IMR-90 (cell line): ENCODE measurements around the gene IFI30. TPM values are rescaled to one million over a fixed set of nuclear protein-coding genes. Genes with fewer than 3 reads are reported as not detected.

ENCODE experiments used
- ATAC-seq: fragments of 200-7000 bp; cut with Tn5 transposase; 2 replicates; pipeline ENCODE4 v1.9.1; 2020; ENCODE audit warnings: low read depth, mild to moderate bottlenecking, moderate library complexity
- BruUV-seq: library from RNA; stranded (reverse); fragments of 400-500 nt; replicated peaks from 2 replicates; lab custom pipeline; 2021; lab: Mats Ljungman, UMichigan
- CTCF ChIA-PET: fragments of 300-600 bp; formaldehyde crosslinking; extraction: SDS; loops from one replicate; lab custom pipeline; 2021; ENCODE audit warnings: antibody characterized with exemption; lab: Yijun Ruan, JAX
- POLR2A ChIA-PET: fragments of 300-600 bp; sonication (Branson Sonifier 250); formaldehyde crosslinking; loops from one replicate; lab custom pipeline; 2022; ENCODE audit warnings: antibody characterized with exemption; ENCODE audit not compliant: unreplicated experiment; lab: Charles Lee
- DNase-seq: peaks from one replicate; pipeline ENCODE4 v3.0.0; 2013
- H2AFZ ChIP-seq: replicated peaks from 2 replicates; pipeline ENCODE3; 2013; ENCODE audit warnings: low read length, mild to moderate bottlenecking; ENCODE audit not compliant: poor library complexity
- H2AK5ac ChIP-seq: 2 replicates; pipeline ENCODE4 v1.6.1; 2013; ENCODE audit warnings: low read depth, low read length, inconsistent platforms
- H2AK9ac ChIP-seq: replicated peaks from 2 replicates; pipeline ENCODE3; 2013; ENCODE audit warnings: mild to moderate bottlenecking, low read depth, low read length, moderate library complexity; ENCODE audit not compliant: poor library complexity
- H2BK120ac ChIP-seq: 2 replicates; pipeline ENCODE4 v1.6.1; 2013; ENCODE audit warnings: low read depth, low read length, inconsistent platforms
- H2BK15ac ChIP-seq: 3 replicates; pipeline ENCODE4 v1.6.1; 2013; ENCODE audit warnings: low read depth, low read length, inconsistent platforms
- H2BK20ac ChIP-seq: 2 replicates; pipeline ENCODE4 v1.6.1; 2013; ENCODE audit warnings: low read depth, mild to moderate bottlenecking, inconsistent platforms, low read length, moderate library complexity
- H2BK5ac ChIP-seq: 2 replicates; pipeline ENCODE4 v1.6.1; 2013; ENCODE audit warnings: mild to moderate bottlenecking, low read depth, low read length, inconsistent platforms; ENCODE audit not compliant: poor library complexity, severe bottlenecking
- H3K14ac ChIP-seq: replicated peaks from 2 replicates; pipeline ENCODE4 v1.6.1; 2013; ENCODE audit warnings: low read depth, low read length, inconsistent platforms
- H3K18ac ChIP-seq: 2 replicates; pipeline ENCODE4 v1.6.1; 2013; ENCODE audit warnings: low read depth, low read length, control low read depth
- H3K23ac ChIP-seq: 2 replicates; pipeline ENCODE4 v1.6.1; 2013; ENCODE audit warnings: low read depth, low read length, inconsistent platforms
- H3K27ac ChIP-seq: 2 replicates; pipeline ENCODE4 v1.5.1; 2013; ENCODE audit warnings: mild to moderate bottlenecking, control low read depth, low read length; ENCODE audit not compliant: insufficient read depth
- H3K27me3 ChIP-seq: 2 replicates; pipeline ENCODE4 v1.6.1; 2013; ENCODE audit warnings: low read length; ENCODE audit not compliant: control insufficient read depth, insufficient read depth
- H3K36me3 ChIP-seq: 2 replicates; pipeline ENCODE4 v1.6.1; 2013; ENCODE audit warnings: low read length, mixed read lengths; ENCODE audit not compliant: control insufficient read depth, insufficient read depth
- H3K4ac ChIP-seq: 2 replicates; pipeline ENCODE4 v1.6.1; 2013; ENCODE audit warnings: low read depth, low read length, inconsistent platforms
- H3K4me1 ChIP-seq: 2 replicates; pipeline ENCODE4 v1.6.1; 2013; ENCODE audit warnings: low read length, mixed read lengths; ENCODE audit not compliant: control insufficient read depth, insufficient read depth
- H3K4me2 ChIP-seq: 2 replicates; pipeline ENCODE4 v1.6.1; 2013; ENCODE audit warnings: low read depth, mild to moderate bottlenecking, control low read depth, low read length, moderate library complexity
- H3K4me3 ChIP-seq: 2 replicates; pipeline ENCODE4 v1.5.1; 2013; ENCODE audit warnings: low read depth, mild to moderate bottlenecking, control low read depth, low read length, moderate library complexity; ENCODE audit not compliant: insufficient read depth
- H3K56ac ChIP-seq: 2 replicates; pipeline ENCODE4 v1.6.1; 2013; ENCODE audit warnings: low read length, inconsistent platforms; ENCODE audit not compliant: insufficient read depth; ENCODE audit errors: extremely low read depth
- H3K79me1 ChIP-seq, 2 experiments: 2 replicates each; pipeline ENCODE4 v1.6.1; 2013; ENCODE audit warnings: low read length in 2 of 2, inconsistent platforms in 1 of 2, low read depth in 1 of 2
- H3K9ac ChIP-seq: 2 replicates; pipeline ENCODE4 v1.6.1; 2013; ENCODE audit warnings: low read depth, low read length, control low read depth
- H3K9me1 ChIP-seq: 2 replicates; pipeline ENCODE4 v1.6.1; 2013; ENCODE audit warnings: low read length, inconsistent platforms; ENCODE audit not compliant: insufficient read depth
- H3K9me3 ChIP-seq: 2 replicates; pipeline ENCODE4 v1.6.1; 2013; ENCODE audit warnings: low read length; ENCODE audit not compliant: control insufficient read depth, insufficient read depth
- H4K20me1 ChIP-seq: 2 replicates; pipeline ENCODE4 v1.6.1; 2013; ENCODE audit warnings: low read length, inconsistent platforms; ENCODE audit not compliant: insufficient read depth
- H4K5ac ChIP-seq: 2 replicates; pipeline ENCODE4 v1.6.1; 2013; ENCODE audit warnings: mild to moderate bottlenecking, low read depth, low read length, control low read depth
- H4K8ac ChIP-seq, 2 experiments: 2 replicates each; pipeline ENCODE4 v1.6.1; 2013; ENCODE audit warnings: low read depth in 2 of 2, low read length in 2 of 2, control low read depth in 1 of 2, inconsistent platforms in 1 of 2
- H4K91ac ChIP-seq: 2 replicates; pipeline ENCODE4 v1.6.1; 2013; ENCODE audit warnings: low read depth, low read length, inconsistent platforms; ENCODE audit not compliant: insufficient read depth
- FOS ChIP-seq: fragments of 150-350 bp; IDR thresholded peaks from 2 replicates; pipeline ENCODE4 v1.6.1; 2016; ENCODE audit warnings: low read depth, low read length
- MAZ ChIP-seq: IDR thresholded peaks from 2 replicates; pipeline ENCODE4 v1.6.1; 2012; ENCODE audit warnings: low read depth, mild to moderate bottlenecking, low read length, improper control_type of control experiment, moderate library complexity, borderline replicate concordance
- MXI1 ChIP-seq: IDR thresholded peaks from 2 replicates; pipeline ENCODE4 v1.6.1; 2012; ENCODE audit warnings: low read depth, mild to moderate bottlenecking, low read length, moderate library complexity, borderline replicate concordance
- POLR2A ChIP-seq: IDR thresholded peaks from 2 replicates; pipeline ENCODE4 v1.6.1; 2012; ENCODE audit warnings: mild to moderate bottlenecking, low read depth, low read length
- SMC3 ChIP-seq: fragments of 150-350 bp; IDR thresholded peaks from 2 replicates; pipeline ENCODE4 v1.6.1; 2016; ENCODE audit warnings: low read depth, mild to moderate bottlenecking, antibody characterized with exemption, low read length, moderate library complexity
- WGBS, 2 experiments: methylation state at CpG; one replicate each; pipeline versions ENCODE4 v1.1.5 to v1.1.7; 2013; ENCODE audit warnings: missing lambda C conversion rate in 2 of 2; ENCODE audit not compliant: insufficient read length in 1 of 2; ENCODE audit errors: extremely low coverage in 2 of 2; 5-methylcytosine and 5-hydroxymethylcytosine counted together
- dilution Hi-C: fragments of 300-500 bp; cut with HindIII; formaldehyde crosslinking; loops from one replicate; pipeline ENCODE4 v1.14.3; 2018; ENCODE audit warnings: low sequenced_read_pairs; ENCODE audit not compliant: unreplicated experiment
- in situ Hi-C: fragments of 300-500 bp; cut with MboI; formaldehyde crosslinking; loops from 3 replicates; pipeline ENCODE4 v1.14.3; 2019; ENCODE audit warnings: low sequenced_read_pairs, inconsistent platforms, mixed read lengths
- intact Hi-C: fragments of 100-400 bp; cut with micrococcal nuclease; formaldehyde crosslinking; loops from 2 replicates; pipeline ENCODE4 v1.10.0; 2022
- polyA plus RNA-seq, 3 experiments: library from polyadenylated mRNA; depleted of rRNA; stranded (reverse); fragments of >200 nt; gene quantifications; 2 replicates each; pipeline ENCODE4 v1.2.3, GENCODE V29; 2012; ENCODE audit warnings: low replicate concordance in 1 of 3
- total RNA-seq: library from RNA; depleted of rRNA; stranded (reverse); fragments of >200 nt; gene quantifications from 2 replicates; pipeline ENCODE4 v1.2.3, GENCODE V29; 2012

Gene IFI30
- total and polyA plus RNA-seq, 2 of the 4 experiments (the other 2 are of a cell fraction): 2.3 TPM

DNA sequence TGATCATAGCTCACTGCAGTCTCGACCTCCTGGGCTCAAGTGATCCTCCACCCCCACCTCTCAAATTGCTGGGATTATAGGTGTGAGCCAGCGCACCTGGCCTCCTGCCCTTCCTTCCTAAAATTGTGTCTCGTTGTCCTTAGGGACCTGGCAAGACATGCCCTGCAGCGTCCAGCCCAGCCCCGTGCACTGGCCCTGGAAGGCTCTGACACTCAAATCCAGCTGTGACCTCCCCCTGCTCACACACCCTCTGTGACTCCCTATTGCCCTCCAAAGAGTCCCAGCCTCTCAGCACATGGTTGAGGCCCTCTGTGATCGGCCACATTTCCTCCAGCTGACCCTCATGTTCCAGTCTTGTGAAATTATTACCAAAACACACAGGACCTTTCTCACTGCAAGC is 24.3 kb downstream of the IFI30 start:
- Histone ChIP-seq H3K4me3 (no peak overlapping the region), H3K36me3 (peaks cover 33% of the 10 kb centered on the region), H3K27me3 (no peaks in the 10 kb centered on the region), H2AK5ac (no peak overlapping the region), H2BK5ac (no peak overlapping the region), H3K4me1 (peaks cover 11% of the 10 kb centered on the region), H4K5ac (no peak overlapping the region), H3K23ac (no peak overlapping the region), H4K20me1 (peaks cover 14% of the 10 kb centered on the region), H2AK9ac (no peak overlapping the region), H3K4me2 (no peak overlapping the region), H3K4ac (no peak overlapping the region), H3K9ac (no peak overlapping the region), H2BK15ac (no peak overlapping the region), H4K91ac (no peak overlapping the region), H3K9me3 (no peaks in the 10 kb centered on the region), H4K8ac (no peak overlapping the region), H3K9me1 (peaks cover 8% of the 10 kb centered on the region; the same call in 1 of the 2 replicates), H2BK20ac (no peak overlapping the region), H3K56ac (no peak overlapping the region), H3K18ac (no peak overlapping the region), H2AFZ (no peak overlapping the region), H3K27ac (no peak overlapping the region), H3K79me1 (peaks cover 7 to 34% of the 10 kb centered on the region in 2 experiments), H3K14ac (no peak overlapping the region), H2BK120ac (no peak overlapping the region)
- ATAC-seq (no peak), DNase-seq (no peak)
- TF ChIP-seq FOS (no peak), MXI1 (no peak), SMC3 (no peak), POLR2A (no peak), MAZ (no peak)
- dilution Hi-C loops (no loop called here), in situ Hi-C loops (loop anchor here (5.0 to 10.0 kb wide), 3 partner anchors 44 to 217 kb away; partner anchors contain the start of genes LSM4 and SSBP4), intact Hi-C loops (no loop called here)
- WGBS, 2 experiments: 79% methylated on average over 2 of the region's 6 CpGs; no CpG with 5 or more reads in 1 of the 2 experiments
- ChIA-PET POLR2A (no interaction called here), CTCF (no interaction called here)
- BruUV-seq: no TSS peak
